ENCODE measurements around the gene IFT122.
A peak's percentile ranks its signal among the peaks of the same experiment; 100 is the strongest.

The IFT122 gene

GRCh38 chr3:129535075-129535474 lies 95.1 kb downstream of the IFT122 start:
- Mint-ChIP-seq H3K4me3 (no peak overlapping the region), H3K27me3 (ENCODE audit: low read depth, poor library complexity) (peaks cover 30% of the 10 kb centered on the region), H3K4me1 (peaks cover 41% of the 10 kb centered on the region), H3K36me3 (ENCODE audit: low read depth) (no peaks in the 10 kb centered on the region), H3K27ac (no peak overlapping the region), H3K9me3 (no peaks in the 10 kb centered on the region)
- TF ChIP-seq, protein P1, sequence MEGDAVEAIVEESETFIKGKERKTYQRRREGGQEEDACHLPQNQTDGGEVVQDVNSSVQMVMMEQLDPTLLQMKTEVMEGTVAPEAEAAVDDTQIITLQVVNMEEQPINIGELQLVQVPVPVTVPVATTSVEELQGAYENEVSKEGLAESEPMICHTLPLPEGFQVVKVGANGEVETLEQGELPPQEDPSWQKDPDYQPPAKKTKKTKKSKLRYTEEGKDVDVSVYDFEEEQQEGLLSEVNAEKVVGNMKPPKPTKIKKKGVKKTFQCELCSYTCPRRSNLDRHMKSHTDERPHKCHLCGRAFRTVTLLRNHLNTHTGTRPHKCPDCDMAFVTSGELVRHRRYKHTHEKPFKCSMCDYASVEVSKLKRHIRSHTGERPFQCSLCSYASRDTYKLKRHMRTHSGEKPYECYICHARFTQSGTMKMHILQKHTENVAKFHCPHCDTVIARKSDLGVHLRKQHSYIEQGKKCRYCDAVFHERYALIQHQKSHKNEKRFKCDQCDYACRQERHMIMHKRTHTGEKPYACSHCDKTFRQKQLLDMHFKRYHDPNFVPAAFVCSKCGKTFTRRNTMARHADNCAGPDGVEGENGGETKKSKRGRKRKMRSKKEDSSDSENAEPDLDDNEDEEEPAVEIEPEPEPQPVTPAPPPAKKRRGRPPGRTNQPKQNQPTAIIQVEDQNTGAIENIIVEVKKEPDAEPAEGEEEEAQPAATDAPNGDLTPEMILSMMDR (IDR thresholded peaks at IDR 0.05) = no peak
- no peak for DNase-seq

- no peak for DNase-seq
- TF ChIP-seq, protein P1 (IDR thresholded peaks at IDR 0.05) = no peak
- Mint-ChIP-seq H3K4me3 (no peak overlapping the region), H3K27me3 (ENCODE audit: low read depth, poor library complexity) (peaks cover 23% of the 10 kb centered on the region), H3K9me3 (no peaks in the 10 kb centered on the region), H3K36me3 (ENCODE audit: low read depth) (no peaks in the 10 kb centered on the region), H3K27ac (no peak overlapping the region), H3K4me1 (peaks cover 43% of the 10 kb centered on the region)
These were observed 96.3 kb downstream of the IFT122 start for GRCh38 chr3:129536374-129536667.

DNA sequence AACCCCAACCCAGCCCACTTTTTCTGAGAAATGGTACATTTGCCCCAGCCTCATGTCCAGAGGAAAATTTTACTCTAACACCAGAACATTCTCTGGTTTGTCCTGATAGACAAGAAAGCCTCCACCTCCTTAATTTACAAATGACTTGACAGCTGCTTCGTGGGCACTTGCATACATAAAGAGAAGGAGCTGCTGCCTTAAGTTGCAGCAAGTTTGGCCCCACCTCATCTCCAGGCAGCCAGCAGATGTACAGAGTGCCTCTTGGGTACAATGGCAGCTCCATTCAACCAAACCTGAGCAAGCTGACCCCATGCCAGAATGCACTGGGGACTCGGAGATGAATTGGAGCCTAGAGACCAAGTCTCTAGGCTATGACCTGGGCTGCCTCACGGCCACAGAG lies 96.8 kb downstream of the IFT122 start:
- Mint-ChIP-seq H3K9me3 (no peaks in the 10 kb centered on the region), H3K4me3 (no peak overlapping the region), H3K36me3 (ENCODE audit: low read depth) (no peaks in the 10 kb centered on the region), H3K27ac (no peak overlapping the region), H3K4me1 (peaks cover 45% of the 10 kb centered on the region), H3K27me3 (ENCODE audit: low read depth, poor library complexity) (peaks cover 20% of the 10 kb centered on the region)
- no peak for DNase-seq
- TF ChIP-seq, protein P1 (IDR thresholded peaks at IDR 0.05) = no peak

DNA sequence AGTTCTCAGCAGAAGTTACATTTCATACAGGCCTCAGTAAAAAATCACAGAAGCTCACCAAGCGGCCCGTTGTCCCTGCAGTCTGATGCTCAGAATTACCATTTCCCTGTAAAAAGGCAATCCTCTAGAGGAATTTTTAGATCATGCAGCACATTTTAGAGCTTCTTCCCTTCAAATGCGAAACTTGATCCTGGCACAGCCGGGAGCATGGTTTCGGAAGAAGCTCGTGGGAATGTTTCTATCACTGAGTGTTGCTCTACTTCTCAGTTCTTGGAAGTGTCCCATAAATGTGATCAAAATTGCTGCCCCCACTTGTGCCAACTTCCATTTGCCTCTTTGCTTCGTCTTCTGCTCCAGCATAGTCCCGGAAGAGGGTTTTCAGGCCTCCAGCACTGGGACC lies 99.2 kb downstream of the IFT122 start:
- no peak for DNase-seq
- TF ChIP-seq, protein P1 (IDR thresholded peaks at IDR 0.05) = no peak
- Mint-ChIP-seq H3K4me1 (peaks cover 46% of the 10 kb centered on the region), H3K27ac (no peak overlapping the region), H3K9me3 (no peaks in the 10 kb centered on the region), H3K36me3 (ENCODE audit: low read depth) (no peaks in the 10 kb centered on the region), H3K27me3 (ENCODE audit: low read depth, poor library complexity) (peaks cover 16% of the 10 kb centered on the region), H3K4me3 (no peak overlapping the region)

DNA sequence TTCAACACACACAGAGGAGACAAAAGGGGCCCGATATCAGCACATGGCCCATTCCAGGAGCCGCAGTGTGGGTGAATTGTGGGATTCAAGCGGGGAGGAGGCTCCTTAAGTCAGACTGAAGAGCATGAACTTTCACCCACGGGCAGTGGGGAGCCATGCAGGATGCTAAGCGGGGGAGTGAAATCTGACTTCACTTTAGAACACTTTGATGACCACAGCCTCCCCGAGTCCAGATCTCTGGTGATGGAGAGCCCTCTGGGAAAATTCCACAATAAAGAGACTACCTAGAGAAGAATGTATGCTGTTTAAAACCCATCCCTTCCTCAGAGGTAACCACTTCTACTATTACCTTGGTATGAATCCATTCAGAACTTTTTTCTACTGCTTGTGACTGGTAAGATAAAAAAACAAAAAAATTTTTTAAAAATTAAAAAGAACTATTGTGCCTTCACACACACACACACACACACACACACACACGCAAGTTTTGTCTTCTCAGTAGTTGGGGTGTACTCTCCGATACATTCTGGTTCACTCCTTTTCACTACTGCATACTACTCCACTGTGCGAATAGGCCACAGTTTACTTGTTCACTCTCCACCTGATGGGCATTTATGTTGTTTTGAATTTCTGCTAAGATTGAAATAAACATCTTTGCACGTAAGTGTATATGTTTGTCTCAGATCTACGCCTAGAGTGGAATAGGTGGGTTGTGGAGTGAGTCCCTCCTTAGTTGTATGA lies 100.9 kb downstream of the IFT122 start:
- no peaks in the 10 kb centered on the region for H3K9me3 Mint-ChIP-seq
- H3K27ac Mint-ChIP-seq = peak overlapping the region; percentile 68
- DNase-seq = no peak
- peaks cover 31% of the 10 kb centered on the region for H3K4me1 Mint-ChIP-seq
- H3K36me3 Mint-ChIP-seq (ENCODE audit: low read depth) = no peaks in the 10 kb centered on the region
- H3K27me3 Mint-ChIP-seq (ENCODE audit: low read depth, poor library complexity) = peaks cover 15% of the 10 kb centered on the region
- no peak overlapping the region for H3K4me3 Mint-ChIP-seq
- TF ChIP-seq, protein P1 (IDR thresholded peaks at IDR 0.05) = no peak

- TF ChIP-seq, protein P1 (IDR thresholded peaks at IDR 0.05) = no peak
- H3K36me3 Mint-ChIP-seq (ENCODE audit: low read depth) = no peaks in the 10 kb centered on the region
- peaks cover 31% of the 10 kb centered on the region for H3K4me1 Mint-ChIP-seq
- no peak overlapping the region for H3K4me3 Mint-ChIP-seq
- no peak for DNase-seq
- no peak overlapping the region for H3K27ac Mint-ChIP-seq
- no peaks in the 10 kb centered on the region for H3K9me3 Mint-ChIP-seq
- peaks cover 9% of the 10 kb centered on the region for H3K27me3 Mint-ChIP-seq (ENCODE audit: low read depth, poor library complexity)
These were observed 102.7 kb downstream of the IFT122 start for GRCh38 chr3:129542747-129543146.
